GM10248 (cell line): ENCODE data around the gene SCGB1A1.

Source experiments
- CTCF ChIA-PET: fragments of 300-600 bp; sonication (Branson Sonifier 250); formaldehyde crosslinking; extraction: SDS; loops from one replicate; lab custom pipeline; 2021; ENCODE audit warnings: antibody characterized with exemption; lab: Yijun Ruan, JAX
- POLR2A ChIA-PET: fragments of 350-650 bp; sonication (Branson Sonifier 250); formaldehyde crosslinking; extraction: SDS; loops from one replicate; lab custom pipeline; 2020; ENCODE audit warnings: antibody characterized with exemption; lab: Yijun Ruan, JAX
- DNase-seq: peaks from one replicate; pipeline ENCODE4 v3.0.0; 2012; ENCODE audit errors: extremely low spot score
- TF ChIP-seq, protein P1 (sequence below): IDR thresholded peaks from 2 replicates; pipeline ENCODE4 v1.5.1; 2012; ENCODE audit warnings: mild to moderate bottlenecking, low read depth; ENCODE audit errors: extremely low read depth, missing control alignments, control extremely low read depth

SCGB1A1 gene

DNA sequence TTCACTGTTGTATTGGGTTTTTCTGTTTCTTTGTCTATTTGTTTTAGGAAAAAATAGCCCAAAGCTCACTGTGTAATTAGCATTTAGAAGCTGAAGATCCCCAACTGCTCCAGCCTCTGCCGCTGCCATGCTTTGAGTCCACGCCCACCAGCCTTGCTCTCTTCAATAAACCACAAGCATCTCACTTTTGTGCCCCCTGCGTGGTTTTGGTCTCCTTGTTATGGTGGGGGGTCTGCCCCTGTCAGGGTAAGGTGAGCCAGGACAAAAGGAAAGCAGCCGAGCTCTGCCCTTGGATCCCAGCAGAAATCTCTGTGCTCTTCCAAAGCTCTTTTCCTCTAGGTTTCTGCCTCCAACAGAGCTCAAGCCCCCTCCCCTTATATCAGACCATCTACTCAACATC, 4.2 kb downstream of the SCGB1A1 start:
- TF ChIP-seq, protein P1, sequence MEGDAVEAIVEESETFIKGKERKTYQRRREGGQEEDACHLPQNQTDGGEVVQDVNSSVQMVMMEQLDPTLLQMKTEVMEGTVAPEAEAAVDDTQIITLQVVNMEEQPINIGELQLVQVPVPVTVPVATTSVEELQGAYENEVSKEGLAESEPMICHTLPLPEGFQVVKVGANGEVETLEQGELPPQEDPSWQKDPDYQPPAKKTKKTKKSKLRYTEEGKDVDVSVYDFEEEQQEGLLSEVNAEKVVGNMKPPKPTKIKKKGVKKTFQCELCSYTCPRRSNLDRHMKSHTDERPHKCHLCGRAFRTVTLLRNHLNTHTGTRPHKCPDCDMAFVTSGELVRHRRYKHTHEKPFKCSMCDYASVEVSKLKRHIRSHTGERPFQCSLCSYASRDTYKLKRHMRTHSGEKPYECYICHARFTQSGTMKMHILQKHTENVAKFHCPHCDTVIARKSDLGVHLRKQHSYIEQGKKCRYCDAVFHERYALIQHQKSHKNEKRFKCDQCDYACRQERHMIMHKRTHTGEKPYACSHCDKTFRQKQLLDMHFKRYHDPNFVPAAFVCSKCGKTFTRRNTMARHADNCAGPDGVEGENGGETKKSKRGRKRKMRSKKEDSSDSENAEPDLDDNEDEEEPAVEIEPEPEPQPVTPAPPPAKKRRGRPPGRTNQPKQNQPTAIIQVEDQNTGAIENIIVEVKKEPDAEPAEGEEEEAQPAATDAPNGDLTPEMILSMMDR = no peak
- no peak for DNase-seq
- POLR2A ChIA-PET = no interaction called here
- CTCF ChIA-PET = interaction anchor here (0.9 to 5.8 kb wide), 9 partner anchors 21 to 363 kb away, joined by 3 to 83 read pairs (median 17); partner anchors contain the start of gene TUT1

- POLR2A ChIA-PET = no interaction called here
- TF ChIP-seq, protein P1 = no peak
- DNase-seq = peak; percentile 38
- CTCF ChIA-PET = interaction anchor here (1.5 to 5.7 kb wide), 4 partner anchors 33 to 267 kb away, joined by 4 to 34 read pairs (median 16); no protein-coding TSS in a partner anchor
Measured at GRCh38 chr11:62427630-62428233, 8.9 kb downstream of the SCGB1A1 start.

- ChIA-PET CTCF (interaction anchor here (1.0 to 3.6 kb wide), 4 partner anchors 34 to 266 kb away, joined by 3 to 21 read pairs (median 8); no protein-coding TSS in a partner anchor), POLR2A (no interaction called here)
- TF ChIP-seq, protein P1 = no peak
- DNase-seq = no peak
Measured at GRCh38 chr11:62428871-62429560, 10.2 kb downstream of the SCGB1A1 start.

DNA sequence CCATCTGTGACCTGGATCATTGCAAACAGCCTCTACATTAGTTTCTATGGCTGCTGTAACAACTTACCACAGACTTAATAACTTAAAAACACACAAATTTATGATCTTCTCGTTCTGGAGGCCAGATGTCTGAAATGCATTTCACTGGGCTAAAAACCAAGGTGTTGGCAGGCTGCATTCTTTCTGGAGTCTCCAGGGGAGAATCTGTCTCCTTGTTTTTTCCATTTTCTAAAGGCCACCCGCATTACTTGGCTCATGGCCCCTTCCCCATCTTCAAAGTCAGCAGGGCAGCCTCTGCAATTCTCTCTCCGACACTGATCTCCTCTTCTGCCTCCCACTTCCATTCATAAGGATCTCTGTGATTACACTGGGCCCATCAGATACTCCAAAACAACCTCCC, 11.6 kb downstream of the SCGB1A1 start:
- ChIA-PET CTCF (interaction anchor here (3.6 kb wide), 1 partner anchor 113 kb away, joined by 21 read pairs; no protein-coding TSS in a partner anchor), POLR2A (no interaction called here)
- TF ChIP-seq, protein P1 = no peak
- DNase-seq = no peak

DNA sequence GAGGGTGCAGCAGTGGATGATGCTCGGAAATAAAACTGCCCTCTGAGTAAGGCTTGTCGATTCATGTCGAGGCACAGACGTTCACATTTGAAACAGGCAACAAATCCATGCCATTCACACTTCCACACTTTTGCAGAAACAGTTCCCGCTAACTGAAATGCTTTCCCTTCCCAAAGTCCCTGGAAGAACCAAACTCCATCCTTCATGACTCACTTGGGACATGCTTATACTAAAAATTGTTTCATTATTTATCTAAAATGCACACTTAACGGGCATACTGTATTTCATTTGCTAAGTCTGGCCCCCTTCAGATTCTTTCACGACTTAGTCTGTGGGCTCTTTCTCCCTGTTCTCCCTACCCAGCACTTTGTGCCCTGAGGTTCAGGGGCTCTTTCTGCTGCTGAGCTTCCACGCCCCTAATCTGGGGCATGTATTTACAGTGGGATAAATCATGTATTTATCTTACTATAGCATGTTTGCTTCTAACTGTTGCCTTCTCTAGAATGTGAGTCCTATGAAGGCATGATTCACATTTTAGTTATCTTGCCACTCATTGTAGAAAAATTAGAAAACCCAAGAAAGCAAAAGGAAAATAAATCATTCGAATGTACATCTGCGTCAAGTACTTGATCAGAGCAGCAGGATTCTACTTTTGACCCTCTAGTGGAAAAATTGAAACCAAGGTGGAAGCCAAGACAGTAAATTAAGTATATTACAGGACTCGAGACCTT, 12.5 kb downstream of the SCGB1A1 start:
- TF ChIP-seq, protein P1 = no peak
- ChIA-PET POLR2A (no interaction called here), CTCF (no interaction called here)
- DNase-seq = no peak

- POLR2A ChIA-PET = no interaction called here
- no peak for DNase-seq
- CTCF ChIA-PET = interaction anchor here (2.5 kb wide), 1 partner anchor 8 kb away, joined by 15 read pairs; no protein-coding TSS in a partner anchor
- TF ChIP-seq, protein P1 = no peak
Measured at GRCh38 chr11:62432695-62433094, 13.9 kb downstream of the SCGB1A1 start.
